ENCODE results near the gene FHAD1.

The FHAD1 gene

DNA sequence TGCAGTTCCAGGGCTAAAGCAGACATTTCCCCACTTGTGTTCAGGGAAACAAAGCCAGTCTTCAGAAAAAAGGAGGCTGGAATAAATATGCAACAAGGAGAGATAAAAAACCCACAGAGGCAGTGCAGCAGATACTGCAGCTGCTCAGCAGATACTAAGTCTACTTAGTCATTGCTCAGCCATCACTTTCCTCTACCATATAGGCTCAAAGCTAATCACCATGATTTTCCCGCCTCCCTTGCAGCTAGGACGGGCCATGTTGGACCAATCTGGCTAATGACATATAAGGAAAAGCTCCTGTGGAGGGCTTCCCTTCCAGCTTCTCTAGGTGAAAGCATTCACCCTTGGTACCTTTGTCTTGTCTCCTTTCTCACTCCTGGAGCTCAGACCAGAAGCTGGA is 152.7 kb downstream of the FHAD1 start:
- no peak for DNase-seq
- intact Hi-C loops (cut with DNase I): no loop called here

GRCh38 chr1:15400627-15401026 is 153.6 kb downstream of the FHAD1 start:
- DNase-seq: no peak
- intact Hi-C loops (cut with DNase I): no loop called here

GRCh38 chr1:15401391-15402055 is 154.5 kb downstream of the FHAD1 start:
- DNase-seq: no peak
- intact Hi-C loops (cut with DNase I): no loop called here

DNA sequence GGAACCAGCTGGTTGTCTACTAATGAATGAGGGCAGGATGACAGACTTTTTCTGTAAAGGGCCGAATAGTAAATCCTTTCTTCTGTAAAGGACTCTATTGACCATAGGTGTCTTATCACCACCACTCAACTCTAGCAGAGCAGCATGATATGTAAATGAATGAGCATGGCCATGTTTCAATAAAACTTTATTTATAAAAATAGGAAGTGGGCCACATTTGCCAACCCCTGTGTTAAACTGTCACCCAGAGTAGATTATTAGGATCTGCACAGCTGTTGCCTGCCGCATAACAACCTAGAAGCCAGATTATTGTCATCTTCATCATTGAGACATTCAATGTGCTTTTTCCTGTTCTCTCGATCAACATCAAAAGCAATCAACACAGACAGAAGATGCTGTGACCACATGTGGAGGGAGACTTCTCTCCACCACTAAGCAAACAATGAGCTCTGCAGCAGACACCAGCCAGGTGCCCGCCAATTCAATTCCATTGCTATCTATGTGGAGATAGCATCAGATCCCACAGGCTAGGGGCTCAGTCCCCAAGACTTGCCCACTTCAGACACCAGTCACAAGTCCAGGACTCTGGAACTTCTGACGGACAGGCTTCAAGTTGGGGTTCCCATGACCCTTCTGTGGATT is 155.9 kb downstream of the FHAD1 start:
- no peak for DNase-seq
- intact Hi-C loops (cut with DNase I): no loop called here

DNA sequence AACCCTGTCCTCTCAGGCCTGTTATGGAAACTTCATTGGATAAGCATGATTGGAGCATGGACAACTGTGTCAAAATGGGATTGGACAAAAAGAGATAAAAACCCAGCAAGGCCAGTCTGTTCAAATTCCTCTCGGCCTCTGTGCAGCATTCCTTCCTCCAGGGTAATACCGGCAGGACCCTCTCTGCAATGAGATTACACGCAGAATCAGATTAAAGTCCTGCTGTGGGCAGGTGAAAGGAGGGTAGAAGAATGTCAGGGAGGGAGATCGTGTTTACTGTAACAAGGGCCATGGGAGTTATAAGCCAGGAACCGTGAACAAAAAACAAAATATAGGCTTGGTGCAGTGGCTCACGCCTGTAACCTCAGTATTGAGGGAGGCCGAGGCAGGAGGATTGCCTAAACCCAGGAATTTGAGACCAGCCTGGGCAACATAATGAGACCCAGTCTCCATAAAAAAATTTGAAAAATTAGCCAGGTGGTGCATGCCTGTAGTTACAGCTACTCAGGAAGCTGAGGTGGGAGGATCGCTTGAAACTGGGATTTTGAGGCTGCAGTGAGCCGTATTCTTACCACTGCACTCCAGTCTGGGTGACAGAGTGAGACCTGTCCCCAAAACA is 157.0 kb downstream of the FHAD1 start:
- DNase-seq: no peak
- intact Hi-C loops (cut with DNase I): no loop called here

GRCh38 chr1:15405106-15405850 is 158.3 kb downstream of the FHAD1 start:
- no peak for DNase-seq
- intact Hi-C loops (cut with DNase I): no loop called here

- peak in 2 of 42 donors; percentile 24 to 69 for DNase-seq
- intact Hi-C loops (cut with DNase I): no loop called here
Observed at GRCh38 chr1:15406614-15407559, 159.9 kb downstream of the FHAD1 start.

GRCh38 chr1:15407580-15407979 is 160.6 kb downstream of the FHAD1 start:
- no peak for DNase-seq
- intact Hi-C loops (cut with DNase I): no loop called here

DNA sequence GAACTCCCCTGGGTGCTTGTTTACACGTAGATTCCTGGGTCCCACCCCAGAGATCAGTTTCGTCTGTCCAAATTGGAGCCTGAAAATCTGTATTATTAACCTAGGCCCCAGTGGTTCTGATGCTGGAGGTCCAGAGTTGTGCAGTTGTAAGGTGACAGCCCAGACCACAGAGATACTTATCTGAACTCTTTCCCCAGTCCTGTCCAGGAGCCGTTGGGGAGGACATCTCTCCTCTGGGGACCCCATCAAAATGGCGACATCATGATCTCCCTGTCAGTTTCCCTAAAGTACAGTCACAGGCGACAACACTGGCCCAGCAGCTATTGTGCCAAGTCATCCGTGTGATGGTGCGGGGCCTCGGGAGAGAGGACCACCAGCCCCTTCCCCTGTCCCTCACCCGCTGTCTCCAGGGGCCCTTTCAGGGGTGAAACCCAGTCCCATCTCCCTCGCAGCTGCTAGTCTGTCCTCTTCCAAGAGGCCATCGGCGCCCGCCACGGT is 161.9 kb downstream of the FHAD1 start:
- DNase-seq: no peak
- intact Hi-C loops (cut with DNase I): no loop called here

DNA sequence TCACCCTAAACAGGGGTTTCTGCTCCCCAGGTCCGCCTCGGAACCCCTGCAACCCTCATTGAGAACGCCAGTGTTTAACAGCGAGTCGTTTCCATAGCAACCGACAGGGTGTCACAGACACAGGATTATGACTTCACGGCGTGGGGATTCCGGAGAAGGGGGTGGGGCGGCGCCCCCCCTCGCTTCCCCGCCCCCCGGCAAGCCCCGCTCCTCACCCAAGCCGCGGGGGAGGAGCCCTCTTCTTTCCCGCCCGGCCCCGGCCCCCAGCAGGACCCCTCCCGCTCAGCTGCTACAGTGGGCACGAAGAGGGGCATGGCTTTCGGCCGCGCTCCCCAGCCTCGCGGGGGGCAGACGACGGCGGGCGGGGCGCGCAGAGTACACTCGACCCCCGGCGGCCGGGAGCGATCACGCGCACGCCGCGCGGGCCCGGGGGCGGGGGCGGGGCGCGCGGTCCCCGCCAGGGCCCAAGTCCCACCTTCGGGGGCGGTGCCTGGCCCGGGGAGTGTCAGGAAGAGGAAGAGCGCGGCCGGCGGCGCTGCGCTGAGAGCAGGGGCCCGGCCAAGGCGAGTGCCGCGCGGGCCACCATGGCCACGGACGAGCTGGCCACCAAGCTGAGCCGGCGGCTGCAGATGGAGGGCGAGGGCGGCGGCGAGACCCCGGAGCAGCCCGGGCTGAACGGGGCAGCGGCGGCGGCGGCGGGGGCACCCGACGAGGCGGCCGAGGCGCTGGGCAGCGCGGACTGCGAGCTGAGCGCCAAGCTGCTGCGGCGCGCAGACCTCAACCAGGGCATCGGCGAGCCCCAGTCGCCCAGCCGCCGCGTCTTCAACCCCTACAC is 162.6 kb downstream of the FHAD1 start, which contains the start of gene EFHD2:
Gene EFHD2, plus strand, starts transcription at position 501 of the 835 bp plus-strand sequence. Its CDS starts 84 bp downstream, at position 585.
- intact Hi-C loops (cut with DNase I): no loop called here
- peak in 41 of 42 donors; percentile 21 to 85 (median 72) for DNase-seq

GRCh38 chr1:15410223-15410883 is 163.3 kb downstream of the FHAD1 start:
- intact Hi-C loops (cut with DNase I): no loop called here
- no peak for DNase-seq

DNA sequence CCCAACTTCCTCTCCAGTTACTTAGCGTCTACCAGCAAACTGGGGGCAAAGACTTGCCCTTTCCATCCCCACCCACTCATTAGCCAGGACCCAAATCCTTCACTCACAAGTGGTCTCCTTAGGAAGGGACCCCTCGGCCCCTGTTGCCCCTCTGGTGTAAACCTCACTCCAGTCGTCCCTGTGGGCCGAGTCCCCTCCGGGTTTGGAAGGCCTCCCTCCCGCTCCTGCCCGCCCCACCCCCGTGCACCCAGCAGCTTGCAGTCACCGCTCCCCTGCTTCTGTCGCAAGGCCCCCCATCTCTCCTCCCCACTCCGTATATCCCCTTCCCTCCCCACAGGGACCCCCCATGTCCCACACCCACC is 163.8 kb downstream of the FHAD1 start:
- DNase-seq: no peak
- intact Hi-C loops (cut with DNase I): no loop called here

GRCh38 chr1:15411593-15412137 is 164.6 kb downstream of the FHAD1 start:
- peak in 38 of 42 donors; percentile 17 to 73 (median 47) for DNase-seq
- intact Hi-C loops (cut with DNase I): no loop called here

DNA sequence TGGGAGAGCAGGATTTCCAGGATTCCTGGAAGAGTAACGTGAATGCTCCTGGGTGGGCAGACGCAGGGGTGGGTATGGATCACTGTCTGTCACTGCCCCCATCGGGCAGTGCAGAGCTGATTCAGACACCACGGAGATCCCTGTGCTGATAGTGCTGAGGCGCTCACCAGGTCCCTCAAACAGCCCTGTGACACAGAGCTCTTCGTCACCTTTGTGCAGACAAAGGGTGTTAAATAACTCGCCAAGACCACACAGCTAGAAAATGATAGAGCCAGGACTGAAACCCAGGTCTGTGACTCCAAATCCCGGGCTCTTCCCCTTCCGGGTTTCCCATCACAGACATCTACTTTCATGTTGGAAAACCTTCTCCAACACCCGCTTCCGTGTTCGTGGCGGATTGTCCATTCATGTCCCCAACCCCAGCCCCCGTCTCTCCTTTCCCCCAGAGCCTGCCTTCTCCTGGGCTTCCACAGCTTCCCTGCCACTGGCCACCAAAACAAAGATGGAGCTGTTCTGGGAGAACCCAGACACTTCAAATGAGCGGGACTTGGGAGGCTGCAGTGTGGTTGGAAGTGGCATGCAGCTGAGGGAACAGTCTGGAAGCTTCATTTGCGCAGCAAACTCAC is 165.3 kb downstream of the FHAD1 start:
- intact Hi-C loops (cut with DNase I): no loop called here
- DNase-seq: peak in 1 of 42 donors; percentile 21

DNA sequence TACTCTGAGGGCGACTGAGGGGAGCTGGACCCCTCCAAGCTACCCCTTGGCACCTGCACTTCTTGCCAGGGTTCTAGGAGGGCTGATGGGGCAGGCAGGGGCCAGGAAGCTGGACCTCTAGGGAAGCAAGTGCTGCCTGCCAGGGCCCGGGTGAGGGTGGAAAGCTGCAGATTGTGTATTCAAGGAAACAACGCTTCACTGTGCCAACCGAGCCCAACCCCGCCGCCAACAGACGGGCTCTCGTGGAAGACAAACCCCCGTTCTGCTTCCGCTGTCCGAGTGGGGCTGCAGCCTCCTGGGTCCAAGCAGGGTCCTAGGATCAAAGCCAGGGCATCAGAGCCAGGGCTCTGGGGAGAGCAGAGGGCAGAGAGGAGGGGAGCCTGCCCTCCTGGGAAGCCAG is 165.8 kb downstream of the FHAD1 start:
- intact Hi-C loops (cut with DNase I): no loop called here
- peak in 38 of 42 donors; percentile 23 to 77 (median 50) for DNase-seq

All from head of caudate nucleus (tissue), 42 donors.